Measurements from ENCODE around the gene STUM.

DNA sequence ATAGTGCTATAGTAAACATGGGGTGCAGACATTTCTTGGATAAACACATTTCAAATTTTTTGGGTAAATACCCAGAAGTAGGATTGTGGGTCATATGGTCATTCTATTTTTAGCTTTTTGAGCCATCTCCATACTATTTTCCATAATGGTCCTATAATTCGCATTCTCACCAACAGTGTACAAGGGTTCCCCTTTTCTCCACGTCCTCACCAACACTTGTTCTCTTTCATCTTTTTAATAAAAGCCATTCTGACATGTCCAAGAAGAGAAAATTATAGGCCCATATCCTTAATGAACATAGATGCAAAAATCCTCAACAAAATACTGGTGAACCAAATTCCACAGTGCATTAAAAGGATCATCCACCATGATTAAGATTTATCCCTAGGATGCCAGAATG, 8.9 kb downstream of the STUM start:
- TF ChIP-seq, protein P1, sequence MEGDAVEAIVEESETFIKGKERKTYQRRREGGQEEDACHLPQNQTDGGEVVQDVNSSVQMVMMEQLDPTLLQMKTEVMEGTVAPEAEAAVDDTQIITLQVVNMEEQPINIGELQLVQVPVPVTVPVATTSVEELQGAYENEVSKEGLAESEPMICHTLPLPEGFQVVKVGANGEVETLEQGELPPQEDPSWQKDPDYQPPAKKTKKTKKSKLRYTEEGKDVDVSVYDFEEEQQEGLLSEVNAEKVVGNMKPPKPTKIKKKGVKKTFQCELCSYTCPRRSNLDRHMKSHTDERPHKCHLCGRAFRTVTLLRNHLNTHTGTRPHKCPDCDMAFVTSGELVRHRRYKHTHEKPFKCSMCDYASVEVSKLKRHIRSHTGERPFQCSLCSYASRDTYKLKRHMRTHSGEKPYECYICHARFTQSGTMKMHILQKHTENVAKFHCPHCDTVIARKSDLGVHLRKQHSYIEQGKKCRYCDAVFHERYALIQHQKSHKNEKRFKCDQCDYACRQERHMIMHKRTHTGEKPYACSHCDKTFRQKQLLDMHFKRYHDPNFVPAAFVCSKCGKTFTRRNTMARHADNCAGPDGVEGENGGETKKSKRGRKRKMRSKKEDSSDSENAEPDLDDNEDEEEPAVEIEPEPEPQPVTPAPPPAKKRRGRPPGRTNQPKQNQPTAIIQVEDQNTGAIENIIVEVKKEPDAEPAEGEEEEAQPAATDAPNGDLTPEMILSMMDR (optimal IDR thresholded peaks at IDR 0.05 in 1 of 3, IDR thresholded peaks at IDR 0.05 in 1 of 3, conservative IDR thresholded peaks at IDR 0.05 in 1 of 3; ENCODE audit: extremely low read depth in 1 of 3, insufficient read depth in 2 of 3, low read length in 3 of 3): no peak
- no peak for TF ChIP-seq EZH2 (IDR thresholded peaks at IDR 0.05; ENCODE audit: low read length)

Measured in keratinocyte (primary cell).